Thyroid gland (tissue), 4 donors: Measurements from ENCODE around the gene FLRT2.

ENCODE experiments used
- CTCF ChIP-seq, 6 experiments: fragments of 200-600 bp in 3 of 6; fragments of 450-650 bp in 3 of 6; sonication (generic) in 3 of 6; IDR thresholded peaks; one replicate each; pipeline ENCODE4 v1.5.1; 2016 to 2019; ENCODE audit warnings: antibody characterized with exemption in 6 of 6, mild to moderate bottlenecking in 2 of 6, inconsistent platforms in 1 of 6, moderate library complexity in 1 of 6
- POLR2A ChIP-seq, 2 donors: fragments of 450-650 bp; IDR thresholded peaks; one replicate each; pipeline ENCODE4 v1.6.1; 2017; ENCODE audit warnings: antibody characterized with exemption in 2 of 2, mild to moderate bottlenecking in 2 of 2, moderate library complexity in 1 of 2

GRCh38 chr14:85574853-85575616 lies 45.1 kb downstream of the FLRT2 start:
- TF ChIP-seq CTCF (IDR thresholded peaks at IDR 0.05), result no peak
- no peak for TF ChIP-seq POLR2A (IDR thresholded peaks at IDR 0.05)
